ACC112 (cell line): ENCODE data around the gene WWOX.

Experiments used
- H2AFZ ChIP-seq: fragments of 200-600 bp; sonication (generic); one replicate; pipeline ENCODE4 v1.6.0; 2017; ENCODE audit warnings: antibody characterized with exemption, low read length; ENCODE audit not compliant: unreplicated experiment
- H3K27ac ChIP-seq: fragments of 200-600 bp; sonication (generic); 2 replicates; pipeline ENCODE4 v1.5.1; 2014; ENCODE audit warnings: low read depth, mild to moderate bottlenecking, antibody characterized with exemption, low read length, moderate library complexity
- H3K27me3 ChIP-seq: fragments of 200-600 bp; sonication (generic); 2 replicates; pipeline ENCODE4 v1.6.1; 2014; ENCODE audit warnings: mild to moderate bottlenecking, antibody characterized with exemption, low read length, moderate library complexity, mixed read lengths; ENCODE audit not compliant: insufficient read depth
- H3K36me3 ChIP-seq: fragments of 200-600 bp; sonication (generic); 2 replicates; pipeline ENCODE4 v1.6.1; 2016; ENCODE audit warnings: mild to moderate bottlenecking, antibody characterized with exemption, low read length, moderate library complexity, mixed read lengths; ENCODE audit not compliant: insufficient read depth
- H3K4me1 ChIP-seq: fragments of 200-600 bp; sonication (generic); one replicate; pipeline ENCODE4 v1.6.1; 2016; ENCODE audit warnings: low read length, mixed read lengths; ENCODE audit not compliant: insufficient read depth, unreplicated experiment, control insufficient read depth
- H3K4me3 ChIP-seq: fragments of 200-600 bp; sonication (generic); 2 replicates; pipeline ENCODE4 v1.5.1; 2014; ENCODE audit warnings: mild to moderate bottlenecking, low read depth, low read length
- H3K79me2 ChIP-seq: fragments of 200-600 bp; sonication (generic); one replicate; pipeline ENCODE4 v1.6.0; 2016; ENCODE audit warnings: low read length; ENCODE audit not compliant: control insufficient read depth, unreplicated experiment, insufficient read depth

WWOX gene

DNA sequence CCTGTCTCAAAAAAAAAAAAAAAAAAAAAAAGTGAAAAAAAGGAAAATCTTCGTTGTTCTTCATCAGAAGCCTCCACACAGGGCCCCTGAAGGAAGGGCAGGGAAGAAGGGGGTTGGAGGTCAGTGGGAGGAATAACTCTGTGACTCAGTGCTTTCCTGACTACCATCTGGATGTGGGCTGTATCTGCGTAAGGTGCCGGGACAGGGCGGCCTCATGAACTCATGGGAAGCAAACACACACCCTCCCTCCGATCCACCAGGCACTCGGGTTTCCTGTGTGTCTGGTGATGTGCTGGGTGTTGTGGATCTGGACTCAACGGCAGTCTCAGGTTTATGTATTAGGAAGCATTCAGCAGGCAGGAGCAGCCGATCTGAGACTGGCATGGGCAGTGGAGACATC lies 691.6 kb downstream of the WWOX start:
- Histone ChIP-seq H2AFZ (no peak overlapping the region), H3K4me3 (no peak overlapping the region), H3K79me2 (no peaks in the 10 kb centered on the region), H3K27ac (no peak overlapping the region), H3K4me1 (no peaks in the 10 kb centered on the region), H3K36me3 (no peaks in the 10 kb centered on the region), H3K27me3 (no peaks in the 10 kb centered on the region)

DNA sequence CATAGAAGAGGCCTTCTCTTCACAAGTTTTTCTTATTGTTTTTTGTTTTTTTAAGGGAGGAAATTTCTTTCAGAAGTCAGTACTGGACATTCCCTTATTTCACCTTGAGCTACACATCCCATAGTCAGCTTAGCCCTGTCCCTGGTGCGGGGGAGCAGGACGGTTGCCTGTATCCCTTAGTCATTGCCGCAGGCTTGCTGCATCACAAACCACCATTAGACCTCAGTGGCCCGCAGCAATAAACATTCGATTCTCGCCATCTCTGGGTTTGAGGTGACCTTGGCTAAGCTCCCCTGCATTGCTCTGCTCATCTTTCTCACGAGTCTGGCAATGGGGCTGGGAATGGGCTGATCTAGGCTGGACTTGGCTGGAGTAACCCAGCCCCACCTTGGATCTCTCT lies 692.5 kb downstream of the WWOX start:
- Histone ChIP-seq H3K4me1 (no peaks in the 10 kb centered on the region), H3K4me3 (no peak overlapping the region), H3K79me2 (no peaks in the 10 kb centered on the region), H3K27ac (no peak overlapping the region), H3K27me3 (no peaks in the 10 kb centered on the region), H3K36me3 (no peaks in the 10 kb centered on the region), H2AFZ (no peak overlapping the region)

DNA sequence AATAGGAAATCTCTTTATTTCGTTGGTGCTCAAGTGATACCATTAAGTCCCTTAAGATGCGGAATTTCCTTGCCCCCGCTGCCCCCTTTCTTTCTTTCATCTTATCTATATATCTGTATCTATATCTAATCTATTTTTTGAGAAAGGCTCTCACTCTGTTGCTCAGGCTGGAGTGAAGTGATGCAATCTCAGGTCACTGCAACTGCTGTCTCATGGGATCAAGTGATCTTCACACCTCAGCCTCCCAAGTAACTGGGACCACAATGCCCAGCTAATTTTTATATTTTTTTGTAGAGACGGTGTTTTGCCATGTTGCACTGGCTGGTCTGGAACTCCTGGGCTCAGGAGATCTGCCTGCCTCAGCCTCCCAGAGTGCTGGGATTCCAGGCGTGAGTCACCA lies 693.5 kb downstream of the WWOX start:
- H3K79me2 ChIP-seq, result no peaks in the 10 kb centered on the region
- H3K27ac ChIP-seq, result no peak overlapping the region
- H3K36me3 ChIP-seq, result no peaks in the 10 kb centered on the region
- H3K4me1 ChIP-seq, result no peaks in the 10 kb centered on the region
- H3K4me3 ChIP-seq, result no peak overlapping the region
- H2AFZ ChIP-seq, result no peak overlapping the region
- no peaks in the 10 kb centered on the region for H3K27me3 ChIP-seq

DNA sequence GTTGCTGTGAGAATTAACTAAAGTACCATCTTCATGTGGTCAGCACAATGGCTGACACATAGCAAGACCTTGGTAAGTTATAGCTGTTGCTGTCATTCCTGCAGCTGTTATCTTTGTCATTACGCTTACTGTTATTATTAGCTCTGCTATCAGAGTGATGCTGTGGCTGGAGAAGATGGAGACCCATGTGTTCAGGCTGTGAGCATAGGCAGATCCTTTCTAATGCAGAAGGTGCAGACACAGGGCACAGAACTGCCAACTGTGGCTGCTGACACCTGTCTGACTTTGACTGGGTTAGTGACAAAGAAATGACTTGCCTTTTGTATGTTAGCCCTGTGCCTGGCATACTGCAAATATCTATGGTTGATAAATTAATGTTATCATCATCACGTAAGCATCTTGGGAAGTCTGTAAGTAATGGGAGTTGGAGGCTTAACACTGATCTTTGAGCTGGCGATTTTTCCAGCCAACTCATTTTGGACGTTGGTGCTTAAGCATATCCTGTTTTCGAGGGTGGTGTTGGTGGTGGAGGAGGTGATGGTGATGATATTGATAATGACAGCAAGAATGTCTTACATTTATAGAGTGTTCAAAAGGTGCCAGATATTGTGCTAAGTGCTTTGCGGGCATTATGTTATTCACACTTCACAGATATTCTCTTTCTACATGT lies 695.3 kb downstream of the WWOX start:
- Histone ChIP-seq H3K79me2 (no peaks in the 10 kb centered on the region), H3K4me3 (no peak overlapping the region), H3K27ac (no peak overlapping the region), H3K27me3 (no peaks in the 10 kb centered on the region), H2AFZ (no peak overlapping the region), H3K4me1 (no peaks in the 10 kb centered on the region), H3K36me3 (no peaks in the 10 kb centered on the region)

DNA sequence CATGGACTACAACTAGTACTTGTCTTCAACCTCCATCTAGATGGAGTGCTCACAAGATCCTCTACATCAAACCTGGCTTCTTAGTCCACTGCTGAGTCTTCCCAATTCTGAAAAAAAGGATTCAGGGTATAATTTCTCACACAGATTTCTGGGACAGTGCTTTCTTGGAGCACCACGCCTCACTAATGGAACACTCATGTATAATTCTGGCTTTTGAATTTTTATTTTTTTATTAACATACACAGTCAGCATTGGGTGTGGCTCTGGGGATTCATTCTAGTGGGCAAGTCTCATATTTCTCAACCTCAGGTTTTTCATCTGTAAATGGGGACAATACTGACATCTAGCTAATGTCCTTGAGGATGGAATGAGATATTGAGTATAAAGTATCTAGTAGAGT lies 696.0 kb downstream of the WWOX start:
- Histone ChIP-seq H3K4me3 (no peak overlapping the region), H3K79me2 (no peaks in the 10 kb centered on the region), H3K4me1 (no peaks in the 10 kb centered on the region), H3K27me3 (no peaks in the 10 kb centered on the region), H3K27ac (no peak overlapping the region), H2AFZ (no peak overlapping the region), H3K36me3 (no peaks in the 10 kb centered on the region)

DNA sequence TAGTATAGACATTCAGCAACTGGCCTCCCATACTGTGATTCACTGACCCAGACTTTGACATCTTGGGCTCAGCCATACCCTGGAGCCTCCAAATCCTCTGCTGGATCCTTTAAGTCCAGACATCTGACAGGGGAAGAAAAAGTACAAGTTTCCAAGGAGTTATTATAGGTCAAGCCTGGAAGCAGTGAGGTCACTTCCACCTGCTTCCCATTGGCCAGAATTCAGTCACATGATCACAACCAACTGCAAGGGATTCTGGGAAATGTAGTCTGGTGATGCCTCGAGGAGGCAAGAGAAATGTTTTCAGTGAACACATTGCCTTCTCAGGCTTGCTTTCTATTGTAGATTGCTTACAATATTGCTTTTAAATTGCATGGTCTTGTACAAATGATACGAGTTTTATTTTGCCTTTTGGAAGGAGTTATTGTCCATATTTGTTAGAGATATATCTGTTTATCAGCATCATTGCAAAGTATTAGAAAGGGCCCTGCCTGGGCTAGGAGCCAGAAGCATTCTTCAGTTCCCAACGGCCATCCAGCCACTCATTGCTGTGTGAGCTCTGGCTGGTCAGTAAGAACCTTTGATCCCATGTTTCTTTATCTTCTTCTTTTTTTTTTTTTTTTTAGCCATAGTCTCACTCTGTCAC lies 696.9 kb downstream of the WWOX start:
- Histone ChIP-seq H3K79me2 (no peaks in the 10 kb centered on the region), H3K4me3 (no peak overlapping the region), H3K27me3 (no peaks in the 10 kb centered on the region), H3K27ac (no peak overlapping the region), H2AFZ (no peak overlapping the region), H3K36me3 (no peaks in the 10 kb centered on the region), H3K4me1 (no peaks in the 10 kb centered on the region)

DNA sequence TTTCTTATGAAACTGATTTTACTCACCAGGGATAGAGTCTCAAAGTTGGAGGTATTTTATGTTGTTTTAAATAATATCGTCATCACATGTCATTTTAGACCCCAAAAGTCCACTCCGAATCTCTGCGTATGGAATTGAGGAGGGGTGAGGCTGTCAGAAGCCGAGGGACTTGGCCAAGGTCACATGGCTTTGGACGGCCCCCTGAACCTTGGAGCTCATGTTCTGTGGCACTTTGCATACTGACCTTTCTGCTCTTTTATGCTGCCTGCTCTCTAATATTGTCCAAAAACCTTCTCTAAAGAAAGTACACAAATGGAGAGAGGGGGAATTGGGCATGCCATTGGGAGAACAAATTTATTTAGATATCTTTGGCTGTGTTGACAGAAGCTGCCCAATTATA lies 700.0 kb downstream of the WWOX start:
- Histone ChIP-seq H3K79me2 (no peaks in the 10 kb centered on the region), H3K4me1 (no peaks in the 10 kb centered on the region), H3K4me3 (no peak overlapping the region), H2AFZ (no peak overlapping the region), H3K27me3 (no peaks in the 10 kb centered on the region), H3K36me3 (no peaks in the 10 kb centered on the region), H3K27ac (no peak overlapping the region)

DNA sequence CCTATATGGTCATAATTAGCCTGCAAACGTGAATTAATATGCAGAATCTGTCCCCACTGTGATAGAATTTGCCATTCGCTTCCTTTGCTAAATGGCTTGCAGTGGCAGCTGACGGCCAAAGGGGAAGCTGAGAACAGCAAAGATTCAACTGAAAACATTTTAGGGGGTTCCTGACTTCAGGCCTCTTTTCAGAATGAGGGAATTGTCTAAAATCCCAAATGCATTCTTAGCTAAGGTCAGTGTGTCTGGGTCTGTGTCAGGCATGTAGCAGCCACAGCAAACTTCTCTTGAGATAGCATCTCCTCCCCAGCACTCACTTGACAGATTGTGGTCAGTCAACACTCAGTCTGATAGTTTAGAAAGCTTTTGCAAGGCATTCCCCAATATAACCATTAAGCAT lies 701.1 kb downstream of the WWOX start:
- Histone ChIP-seq H3K27me3 (no peaks in the 10 kb centered on the region), H3K27ac (no peak overlapping the region), H3K79me2 (no peaks in the 10 kb centered on the region), H3K4me1 (no peaks in the 10 kb centered on the region), H3K36me3 (no peaks in the 10 kb centered on the region), H3K4me3 (no peak overlapping the region), H2AFZ (no peak overlapping the region)

DNA sequence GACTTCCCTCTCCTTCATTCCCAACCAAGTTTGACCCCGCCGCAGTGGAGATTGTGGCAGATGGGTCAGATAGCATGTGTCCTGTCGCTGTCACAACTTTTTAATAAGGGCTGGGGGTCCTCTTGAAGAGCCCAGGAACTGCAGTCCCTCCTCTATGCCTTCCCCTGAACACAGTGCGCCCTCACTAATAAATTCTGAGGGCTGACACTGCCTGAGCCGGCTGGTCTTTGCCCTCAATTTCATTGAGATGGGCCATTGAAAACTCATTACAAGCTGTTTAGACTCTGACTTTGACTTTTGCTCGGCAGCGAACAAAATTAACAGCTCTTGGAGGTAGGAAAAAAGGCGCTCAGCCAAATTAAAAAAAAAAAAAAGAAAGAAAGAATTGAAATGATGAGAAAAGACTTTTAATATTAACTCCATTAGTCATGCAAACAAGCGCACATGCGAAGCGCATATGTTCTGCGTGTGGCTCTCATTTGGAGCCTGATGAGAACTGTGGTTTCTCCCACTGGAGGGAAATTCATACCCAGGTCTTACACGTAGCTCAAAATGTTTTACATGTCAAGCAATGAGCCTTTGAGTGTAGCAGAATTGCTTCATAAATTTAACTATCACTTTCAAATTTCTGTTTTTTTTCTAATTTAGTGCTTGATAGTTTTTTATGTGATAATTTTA lies 704.7 kb downstream of the WWOX start:
- H3K27me3 ChIP-seq, result no peaks in the 10 kb centered on the region
- no peaks in the 10 kb centered on the region for H3K4me1 ChIP-seq
- H2AFZ ChIP-seq, result no peak overlapping the region
- H3K79me2 ChIP-seq, result no peaks in the 10 kb centered on the region
- no peak overlapping the region for H3K27ac ChIP-seq
- H3K36me3 ChIP-seq, result no peaks in the 10 kb centered on the region
- H3K4me3 ChIP-seq, result no peak overlapping the region

DNA sequence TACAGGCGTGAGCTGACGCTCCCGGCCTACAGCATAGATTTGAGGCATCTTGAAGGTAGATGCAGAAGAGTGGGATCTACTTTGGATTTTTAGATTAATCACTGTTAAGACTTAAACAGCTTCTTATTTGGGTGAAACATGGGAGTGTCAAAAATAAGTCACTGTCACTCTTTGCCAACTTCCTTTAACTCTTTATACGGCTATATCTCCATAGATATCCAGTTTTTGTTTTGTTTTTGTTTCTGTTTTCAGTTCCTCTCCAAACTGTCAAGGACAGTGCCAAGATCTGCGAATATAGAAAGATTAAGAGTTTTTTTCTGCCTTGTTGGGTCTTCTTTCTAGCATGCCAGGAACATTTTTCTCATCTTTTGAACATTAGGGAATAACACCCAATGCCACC lies 706.1 kb downstream of the WWOX start:
- Histone ChIP-seq H3K27me3 (no peaks in the 10 kb centered on the region), H3K79me2 (no peaks in the 10 kb centered on the region), H3K36me3 (no peaks in the 10 kb centered on the region), H2AFZ (no peak overlapping the region), H3K4me3 (no peak overlapping the region), H3K27ac (no peak overlapping the region), H3K4me1 (no peaks in the 10 kb centered on the region)

DNA sequence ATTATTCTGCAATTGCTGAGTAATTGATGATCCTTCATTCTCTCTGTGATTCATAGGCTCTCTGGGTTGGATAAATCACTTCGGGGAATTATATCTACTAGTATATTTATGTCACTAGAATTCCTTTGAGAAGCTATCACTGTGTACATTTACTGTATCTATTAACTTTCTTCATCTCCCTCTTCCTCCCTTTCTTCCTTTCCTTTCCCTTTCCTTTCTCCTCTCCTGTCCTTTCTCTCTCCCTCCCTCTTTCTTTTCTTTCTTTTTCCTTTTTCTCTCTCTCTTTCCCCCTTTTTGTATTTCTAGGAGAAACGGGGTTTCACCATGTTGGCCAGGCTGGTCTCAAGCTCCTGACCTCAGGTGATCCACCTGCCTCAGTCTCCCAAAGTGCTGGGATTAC lies 711.8 kb downstream of the WWOX start:
- Histone ChIP-seq H2AFZ (no peak overlapping the region), H3K4me3 (no peak overlapping the region), H3K27ac (no peak overlapping the region), H3K36me3 (no peaks in the 10 kb centered on the region), H3K27me3 (no peaks in the 10 kb centered on the region), H3K4me1 (no peaks in the 10 kb centered on the region), H3K79me2 (no peaks in the 10 kb centered on the region)
